OCI-LY1 (cell line): ENCODE measurements around the gene LRIG1.

ENCODE experiments used
- H2AFZ ChIP-seq: fragments of 200-600 bp; sonication (generic), shearing (Covaris generic); 2 replicates; pipeline ENCODE4 v1.6.0; 2014; ENCODE audit warnings: antibody characterized with exemption, mild to moderate bottlenecking, low read length
- H3F3A ChIP-seq: fragments of 200-600 bp; sonication (generic), shearing (Covaris generic); 2 replicates; pipeline ENCODE4 v1.6.0; 2014; ENCODE audit warnings: mild to moderate bottlenecking, antibody characterized with exemption, low read length, moderate library complexity; ENCODE audit not compliant: insufficient read depth
- H3K27ac ChIP-seq: fragments of 200-600 bp; sonication (generic); 2 replicates; pipeline ENCODE4 v1.5.1; 2014; ENCODE audit warnings: low read length, mixed run types, mild to moderate bottlenecking, low read depth; ENCODE audit not compliant: poor library complexity, severe bottlenecking
- H3K27me3 ChIP-seq: fragments of 200-600 bp; sonication (generic); 2 replicates; pipeline ENCODE4 v1.6.0; 2014; ENCODE audit warnings: antibody characterized with exemption, mild to moderate bottlenecking, low read length, moderate library complexity; ENCODE audit not compliant: insufficient read depth
- H3K36me3 ChIP-seq: fragments of 200-600 bp; sonication (generic); 2 replicates; pipeline ENCODE4 v1.6.1; 2014; ENCODE audit warnings: mild to moderate bottlenecking, antibody characterized with exemption, low read length, moderate library complexity, mixed read lengths; ENCODE audit not compliant: insufficient read depth
- H3K4me1 ChIP-seq: fragments of 200-600 bp; sonication (generic); 2 replicates; pipeline ENCODE4 v1.5.1; 2014; ENCODE audit warnings: mild to moderate bottlenecking, low read length, moderate library complexity; ENCODE audit not compliant: insufficient read depth, severe bottlenecking
- H3K4me2 ChIP-seq: fragments of 200-600 bp; sonication (generic), shearing (Covaris generic); 2 replicates; pipeline ENCODE4 v1.6.1; 2014; ENCODE audit warnings: low read length
- H3K4me3 ChIP-seq: fragments of 200-600 bp; sonication (generic); 2 replicates; pipeline ENCODE4 v1.5.1; 2014; ENCODE audit warnings: low read length, low read depth, mild to moderate bottlenecking, mixed read lengths; ENCODE audit not compliant: poor library complexity, severe bottlenecking
- H3K79me2 ChIP-seq: fragments of 200-600 bp; shearing (Covaris generic); 2 replicates; pipeline ENCODE4 v1.6.1; 2016; ENCODE audit warnings: mixed run types, low read length, mixed read lengths; ENCODE audit not compliant: insufficient read depth
- H3K9ac ChIP-seq: fragments of 200-600 bp; sonication (generic), shearing (Covaris generic); 2 replicates; pipeline ENCODE4 v1.6.1; 2014; ENCODE audit warnings: mild to moderate bottlenecking, low read length, mixed read lengths
- H3K9me2 ChIP-seq: fragments of 200-600 bp; sonication (generic), shearing (Covaris generic); 2 replicates; pipeline ENCODE4 v1.6.1; 2014; ENCODE audit warnings: low read depth, mild to moderate bottlenecking, low read length, mixed read lengths
- H3K9me3 ChIP-seq: fragments of 200-600 bp; shearing (Covaris generic); 2 replicates; pipeline ENCODE4 v1.6.1; 2014; ENCODE audit warnings: low read length, mixed read lengths
- H4K20me1 ChIP-seq: fragments of 200-600 bp; sonication (generic), shearing (Covaris generic); 2 replicates; pipeline ENCODE4 v1.6.0; 2016; ENCODE audit warnings: mild to moderate bottlenecking, low read length; ENCODE audit not compliant: insufficient read depth
- EZH2 ChIP-seq: fragments of 200-600 bp; sonication (generic), shearing (Covaris generic); IDR thresholded peaks from 2 replicates; pipeline ENCODE4 v1.8.0; 2017; ENCODE audit warnings: borderline replicate concordance, mixed run types, mild to moderate bottlenecking, antibody characterized with exemption, low read length, moderate library complexity, mixed read lengths
- TF ChIP-seq, protein P1 (sequence below): fragments of 200-600 bp; sonication (generic), shearing (Covaris generic); IDR thresholded peaks from 2 replicates; pipeline ENCODE4 v1.5.1; 2017; ENCODE audit warnings: mild to moderate bottlenecking, antibody characterized with exemption, low read length, moderate library complexity, mixed read lengths

The LRIG1 gene

DNA sequence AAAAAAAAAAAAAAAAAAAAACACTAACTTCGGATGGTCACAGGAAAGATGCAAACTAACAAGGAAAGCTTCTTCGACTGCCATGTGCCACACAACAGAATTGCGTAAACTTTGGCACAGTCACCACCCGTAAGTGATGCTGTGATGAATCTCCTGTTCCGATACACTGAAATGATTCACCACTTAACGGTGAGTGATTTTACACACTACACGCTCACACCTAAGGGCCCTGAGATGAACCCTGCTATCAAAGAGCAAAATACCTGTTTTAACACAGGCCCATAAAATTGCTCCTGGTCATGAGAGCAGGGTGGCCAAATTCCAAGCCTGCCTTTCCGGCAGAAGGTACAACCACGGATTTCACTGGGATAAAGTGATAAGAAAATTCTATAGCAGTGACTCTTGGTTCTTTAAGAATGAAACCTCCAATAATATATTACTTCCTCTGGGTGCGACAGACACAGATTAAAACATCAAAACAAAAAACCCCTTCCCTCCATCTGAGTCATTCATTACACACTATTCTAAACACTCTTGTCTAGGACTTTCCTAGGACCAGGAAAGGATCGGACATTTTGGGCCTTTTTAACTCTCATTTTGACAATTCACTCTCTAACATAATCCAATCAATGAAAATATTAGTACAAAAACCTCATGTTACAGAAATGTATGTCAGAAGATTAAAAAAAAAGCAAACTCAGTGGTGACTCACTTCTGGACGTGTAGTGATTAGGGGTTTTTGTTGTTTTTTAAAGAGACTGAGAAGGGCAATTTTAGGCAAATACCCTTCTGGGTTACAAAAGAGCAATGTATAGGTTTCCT is 28.3 kb downstream of the LRIG1 start:
- H3K36me3 ChIP-seq: no peaks in the 10 kb centered on the region
- no peak overlapping the region for H3K9ac ChIP-seq
- H3F3A ChIP-seq: no peaks in the 10 kb centered on the region
- H3K9me2 ChIP-seq: no peaks in the 10 kb centered on the region
- H3K27me3 ChIP-seq: no peaks in the 10 kb centered on the region
- TF ChIP-seq, protein P1, sequence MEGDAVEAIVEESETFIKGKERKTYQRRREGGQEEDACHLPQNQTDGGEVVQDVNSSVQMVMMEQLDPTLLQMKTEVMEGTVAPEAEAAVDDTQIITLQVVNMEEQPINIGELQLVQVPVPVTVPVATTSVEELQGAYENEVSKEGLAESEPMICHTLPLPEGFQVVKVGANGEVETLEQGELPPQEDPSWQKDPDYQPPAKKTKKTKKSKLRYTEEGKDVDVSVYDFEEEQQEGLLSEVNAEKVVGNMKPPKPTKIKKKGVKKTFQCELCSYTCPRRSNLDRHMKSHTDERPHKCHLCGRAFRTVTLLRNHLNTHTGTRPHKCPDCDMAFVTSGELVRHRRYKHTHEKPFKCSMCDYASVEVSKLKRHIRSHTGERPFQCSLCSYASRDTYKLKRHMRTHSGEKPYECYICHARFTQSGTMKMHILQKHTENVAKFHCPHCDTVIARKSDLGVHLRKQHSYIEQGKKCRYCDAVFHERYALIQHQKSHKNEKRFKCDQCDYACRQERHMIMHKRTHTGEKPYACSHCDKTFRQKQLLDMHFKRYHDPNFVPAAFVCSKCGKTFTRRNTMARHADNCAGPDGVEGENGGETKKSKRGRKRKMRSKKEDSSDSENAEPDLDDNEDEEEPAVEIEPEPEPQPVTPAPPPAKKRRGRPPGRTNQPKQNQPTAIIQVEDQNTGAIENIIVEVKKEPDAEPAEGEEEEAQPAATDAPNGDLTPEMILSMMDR: no peak
- no peak for TF ChIP-seq EZH2
- H3K9me3 ChIP-seq: no peaks in the 10 kb centered on the region
- H2AFZ ChIP-seq: no peak overlapping the region
- H3K27ac ChIP-seq: no peak overlapping the region
- H3K4me3 ChIP-seq: no peak overlapping the region
- no peaks in the 10 kb centered on the region for H3K4me1 ChIP-seq
- H3K4me2 ChIP-seq: no peak overlapping the region
- H3K79me2 ChIP-seq: no peaks in the 10 kb centered on the region
- no peaks in the 10 kb centered on the region for H4K20me1 ChIP-seq

DNA sequence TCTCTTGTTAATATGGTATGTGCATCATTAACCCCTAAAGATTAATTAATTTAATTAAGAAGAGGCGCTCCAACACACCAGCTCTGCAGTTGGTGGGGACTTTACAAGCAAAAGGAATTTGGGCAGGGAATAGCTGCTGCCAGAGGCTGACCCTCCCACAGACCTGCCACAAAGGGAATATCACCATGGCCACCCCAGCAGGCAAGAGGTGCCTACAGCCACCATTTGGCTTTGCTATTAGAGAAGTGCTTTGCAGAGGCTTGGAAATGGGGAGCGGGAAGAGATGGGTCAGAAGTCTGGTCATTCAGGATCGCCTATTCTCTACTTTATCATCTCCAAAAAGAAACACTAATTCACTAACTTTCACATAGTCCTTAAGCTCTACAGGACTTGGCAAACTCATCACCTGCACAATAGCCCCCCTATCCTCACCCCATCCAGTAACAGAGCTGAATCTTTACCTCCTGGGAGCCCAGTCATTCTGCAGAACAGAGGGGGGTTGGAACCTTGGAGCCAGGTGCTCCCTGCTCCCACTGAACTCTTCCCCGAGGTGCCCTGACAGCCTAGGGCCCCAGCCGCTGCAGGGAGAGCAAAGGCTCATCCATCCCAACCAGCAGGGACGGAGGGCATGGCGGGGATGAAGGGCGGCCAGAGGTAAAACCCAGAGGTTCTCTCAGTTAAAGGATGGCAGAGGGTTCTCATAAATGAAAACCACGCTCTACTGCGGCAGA is 29.7 kb downstream of the LRIG1 start:
- Histone ChIP-seq H3F3A (no peaks in the 10 kb centered on the region), H3K4me1 (no peaks in the 10 kb centered on the region), H3K4me3 (no peak overlapping the region), H4K20me1 (no peaks in the 10 kb centered on the region), H2AFZ (no peak overlapping the region), H3K9me3 (no peaks in the 10 kb centered on the region), H3K27ac (no peak overlapping the region), H3K9me2 (no peaks in the 10 kb centered on the region), H3K36me3 (no peaks in the 10 kb centered on the region), H3K9ac (no peak overlapping the region), H3K79me2 (no peaks in the 10 kb centered on the region), H3K4me2 (no peak overlapping the region), H3K27me3 (no peaks in the 10 kb centered on the region)
- TF ChIP-seq, protein P1: no peak
- no peak for TF ChIP-seq EZH2

DNA sequence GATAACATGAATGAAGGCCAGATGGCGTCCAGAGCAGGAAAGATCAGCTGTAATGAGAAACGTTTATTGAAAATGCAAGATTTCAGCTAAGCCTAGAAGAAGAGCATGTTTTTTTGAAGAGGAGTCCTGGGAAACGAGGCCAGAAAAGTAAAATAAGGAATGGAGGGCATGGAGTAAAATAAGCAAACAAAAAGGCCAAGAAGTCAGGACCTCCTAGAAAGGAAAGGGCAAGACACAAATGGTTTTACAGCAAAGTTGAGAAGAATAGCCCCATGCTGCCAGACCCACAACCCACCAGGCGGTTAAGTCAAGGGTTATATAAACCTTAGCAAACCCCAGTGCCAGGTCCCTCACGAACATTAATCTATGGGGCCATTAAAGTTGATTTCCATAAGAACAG is 30.5 kb downstream of the LRIG1 start:
- no peaks in the 10 kb centered on the region for H3F3A ChIP-seq
- H3K4me1 ChIP-seq: no peaks in the 10 kb centered on the region
- H3K79me2 ChIP-seq: no peaks in the 10 kb centered on the region

More for the DNA sequence above, 30.5 kb downstream of the LRIG1 start:
- no peaks in the 10 kb centered on the region for H3K9me3 ChIP-seq
- no peak overlapping the region for H3K4me3 ChIP-seq
- H2AFZ ChIP-seq: no peak overlapping the region
- TF ChIP-seq EZH2: no peak
- TF ChIP-seq, protein P1: no peak
- no peak overlapping the region for H3K4me2 ChIP-seq
- no peaks in the 10 kb centered on the region for H4K20me1 ChIP-seq
- H3K9ac ChIP-seq: no peak overlapping the region
- no peak overlapping the region for H3K27ac ChIP-seq
- no peaks in the 10 kb centered on the region for H3K27me3 ChIP-seq
- no peaks in the 10 kb centered on the region for H3K36me3 ChIP-seq
- H3K9me2 ChIP-seq: no peaks in the 10 kb centered on the region
